Kidney epithelial cell (primary cell): ENCODE results near the gene TCN1. TPM values are rescaled to one million over a fixed set of nuclear protein-coding genes. Genes with fewer than 3 reads are reported as not detected.
"Not testable (repeated sequence)": the region's sequence is repeated elsewhere in the genome, so short reads cannot be mapped to it uniquely, and the experiment has no call there.

Experiments used
- DNase-seq: peaks from one replicate; pipeline ENCODE4 v3.0.0-alpha.2; 2010; ENCODE audit warnings: low read depth
- H3K27me3 ChIP-seq: 2 replicates; pipeline ENCODE4 v1.6.0; 2011; ENCODE audit warnings: low read length; ENCODE audit not compliant: control insufficient read depth, insufficient read depth
- H3K36me3 ChIP-seq: 2 replicates; pipeline ENCODE4 v1.5.1; 2011; ENCODE audit warnings: low read length; ENCODE audit not compliant: control insufficient read depth, insufficient read depth
- H3K4me3 ChIP-seq: 2 replicates; pipeline ENCODE4 v1.5.1; 2011; ENCODE audit warnings: low read depth, mild to moderate bottlenecking, control low read depth, low read length
- CTCF ChIP-seq: IDR thresholded peaks from 2 replicates; pipeline ENCODE4 v1.5.1; 2011; ENCODE audit warnings: mild to moderate bottlenecking, moderate library complexity, low read length, control low read depth, inconsistent platforms; ENCODE audit not compliant: insufficient read depth, poor library complexity, severe bottlenecking
- total RNA-seq: library from RNA; depleted of rRNA; stranded (reverse); fragments of >200 nt; gene quantifications from 2 replicates; pipeline ENCODE4 v1.2.3, GENCODE V29; 2015

Gene TCN1
- total RNA-seq, 1 donor from 2014 or later = 2.0 TPM

- Histone ChIP-seq H3K4me3 (no peak overlapping the region), H3K36me3 (no peaks in the 10 kb centered on the region), H3K27me3 (no peaks in the 10 kb centered on the region)
- TF ChIP-seq CTCF = no peak
- DNase-seq = no peak
Observed at GRCh38 chr11:59854871-59855270, 11.4 kb downstream of the TCN1 start.

- H3K4me3 ChIP-seq, H3K36me3 ChIP-seq, H3K27me3 ChIP-seq, DNase-seq: not testable (repeated sequence)
Observed at GRCh38 chr11:59851416-59851815, 14.9 kb downstream of the TCN1 start.

GRCh38 chr11:59849551-59849950, 16.7 kb downstream of the TCN1 start:
- not testable (repeated sequence) for H3K36me3 ChIP-seq, H3K4me3 ChIP-seq, H3K27me3 ChIP-seq, DNase-seq

DNA sequence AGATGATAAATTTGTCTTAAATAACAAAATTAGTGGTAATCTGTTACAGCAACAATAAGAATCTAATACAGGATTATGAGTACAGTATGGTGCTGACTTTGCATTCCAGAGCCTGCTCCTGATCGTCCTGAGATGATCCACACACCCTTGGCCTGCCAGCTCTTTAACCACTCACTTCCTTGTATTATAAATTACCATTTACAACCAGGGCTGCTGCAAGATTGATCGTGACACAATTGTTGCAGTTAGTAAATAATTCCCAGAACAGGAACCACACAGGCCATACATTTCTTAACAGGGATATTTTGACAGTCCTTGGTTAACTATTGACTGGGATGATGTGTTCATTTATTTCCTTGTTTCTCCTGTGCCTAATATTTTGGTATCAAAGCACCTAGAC, 17.2 kb downstream of the TCN1 start:
- peak; percentile 86 for DNase-seq
- H3K36me3 ChIP-seq = no peaks in the 10 kb centered on the region
- no peak for TF ChIP-seq CTCF
- H3K4me3 ChIP-seq = no peak overlapping the region
- H3K27me3 ChIP-seq = no peaks in the 10 kb centered on the region

- not testable (repeated sequence) for H3K27me3 ChIP-seq, H3K4me3 ChIP-seq, H3K36me3 ChIP-seq, DNase-seq
Observed at GRCh38 chr11:59848439-59848838, 17.8 kb downstream of the TCN1 start.

DNA sequence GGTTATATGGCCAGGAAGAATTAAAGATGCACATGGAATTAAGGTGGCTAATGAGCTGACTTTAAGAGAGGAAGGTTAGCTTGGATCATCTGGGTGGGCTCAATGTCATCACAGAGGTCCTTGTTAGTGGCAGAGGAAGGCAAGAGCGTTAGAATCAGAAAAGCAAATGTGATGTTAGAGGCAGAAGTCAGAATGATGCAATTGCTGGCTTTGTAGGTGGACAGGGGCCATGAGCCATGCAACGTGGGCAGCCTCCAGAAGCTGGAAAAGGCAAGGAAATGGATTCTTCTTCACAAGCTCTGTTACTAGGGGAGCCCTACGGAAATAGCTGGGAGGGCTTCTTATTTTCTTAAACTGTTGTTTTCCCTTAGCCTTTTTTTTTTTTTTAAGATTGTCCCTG, 18.7 kb downstream of the TCN1 start:
- H3K36me3 ChIP-seq = no peaks in the 10 kb centered on the region
- no peak for DNase-seq
- H3K4me3 ChIP-seq = no peak overlapping the region
- H3K27me3 ChIP-seq = no peaks in the 10 kb centered on the region
- no peak for TF ChIP-seq CTCF

DNA sequence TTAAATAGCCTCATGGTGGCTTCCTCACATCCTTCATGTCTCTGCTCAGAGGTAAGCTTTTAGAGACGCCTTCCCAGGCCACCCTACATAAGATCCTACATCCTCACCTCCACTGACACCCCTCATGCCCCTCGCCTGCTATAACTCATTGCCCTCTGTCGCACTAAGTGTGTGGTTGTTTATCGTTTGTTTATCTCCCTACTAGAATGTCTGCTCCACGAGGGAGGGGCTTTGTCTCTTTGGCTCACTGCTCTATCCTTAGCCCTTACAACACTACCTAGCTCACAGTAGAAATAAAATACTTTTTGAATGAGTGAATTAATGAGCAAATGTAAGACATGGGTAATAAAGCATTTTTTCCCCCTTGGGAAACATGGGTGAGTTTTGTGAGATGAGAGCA, 19.7 kb downstream of the TCN1 start:
- no peak for DNase-seq
- H3K4me3 ChIP-seq = no peak overlapping the region
- TF ChIP-seq CTCF = no peak
- H3K27me3 ChIP-seq = no peaks in the 10 kb centered on the region
- H3K36me3 ChIP-seq = no peaks in the 10 kb centered on the region
